KMS-11 (cell line): ENCODE results near the gene TBC1D21.

Experiments
- H2AFZ ChIP-seq: fragments of 200-600 bp; sonication (generic); 2 replicates; pipeline ENCODE4 v1.6.1; 2016; ENCODE audit warnings: antibody characterized with exemption, mixed run types, low read depth
- H3K27ac ChIP-seq: fragments of 200-600 bp; sonication (generic); 2 replicates; pipeline ENCODE4 v1.6.1; 2016; ENCODE audit warnings: mild to moderate bottlenecking, mixed run types
- H3K27me3 ChIP-seq: fragments of 200-600 bp; sonication (generic); 2 replicates; pipeline ENCODE4 v1.6.1; 2017; ENCODE audit warnings: mild to moderate bottlenecking, low read depth, mixed run types, moderate library complexity; ENCODE audit not compliant: insufficient read depth
- H3K36me3 ChIP-seq: fragments of 200-600 bp; sonication (generic); 2 replicates; pipeline ENCODE4 v1.6.1; 2017; ENCODE audit warnings: mild to moderate bottlenecking, mixed run types; ENCODE audit not compliant: insufficient read depth
- H3K4me1 ChIP-seq: fragments of 200-600 bp; sonication (generic); 2 replicates; pipeline ENCODE4 v1.6.1; 2016; ENCODE audit warnings: mild to moderate bottlenecking, low read depth, mixed run types; ENCODE audit not compliant: poor library complexity, severe bottlenecking
- H3K4me2 ChIP-seq: fragments of 200-600 bp; sonication (generic); 2 replicates; pipeline ENCODE4 v1.7.0; 2016; ENCODE audit warnings: mild to moderate bottlenecking, mixed run types
- H3K4me3 ChIP-seq: fragments of 200-600 bp; sonication (generic); IDR thresholded peaks from 2 replicates; pipeline ENCODE4 v1.6.1; 2017; ENCODE audit warnings: low read depth, low read length, mixed read lengths; ENCODE audit not compliant: insufficient read depth
- H3K79me2 ChIP-seq: fragments of 200-600 bp; sonication (generic); 2 replicates; pipeline ENCODE4 v1.6.1; 2016; ENCODE audit warnings: low read depth, mixed run types; ENCODE audit not compliant: insufficient read depth
- H3K9ac ChIP-seq: fragments of 200-600 bp; sonication (generic); 2 replicates; pipeline ENCODE4 v1.6.1; 2016; ENCODE audit warnings: mild to moderate bottlenecking, mixed run types
- H4K20me1 ChIP-seq: fragments of 200-600 bp; sonication (generic); 2 replicates; pipeline ENCODE4 v1.6.1; 2016; ENCODE audit warnings: mild to moderate bottlenecking, mixed run types; ENCODE audit not compliant: insufficient read depth
- TF ChIP-seq, protein P1 (sequence below): fragments of 200-600 bp; sonication (generic); conservative IDR thresholded peaks from 2 replicates; pipeline ENCODE4 v1.6.1; 2017; ENCODE audit warnings: low read depth, mild to moderate bottlenecking, antibody characterized with exemption, low read length, moderate library complexity, mixed read lengths

TBC1D21 gene

DNA sequence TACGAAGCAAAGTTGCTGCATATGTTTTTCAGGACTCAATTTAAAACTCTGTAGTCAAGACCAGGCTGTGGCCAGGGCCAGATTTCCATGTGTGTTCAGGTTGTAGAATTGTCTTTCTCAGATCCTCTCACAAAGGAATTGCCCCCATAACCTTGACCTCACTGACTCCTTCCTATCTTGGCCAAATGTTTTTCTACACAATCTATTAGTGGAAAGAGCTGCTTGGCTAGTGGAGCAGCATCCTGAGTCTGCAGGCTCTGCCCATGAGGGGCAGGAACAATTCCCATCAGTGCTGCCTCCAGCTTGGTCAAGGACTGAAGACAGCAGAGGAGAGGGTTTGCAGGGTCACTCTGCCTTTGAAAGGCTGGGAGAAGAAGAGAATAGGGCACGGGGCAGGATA is 6.9 kb upstream of the TBC1D21 start:
- Histone ChIP-seq H3K27ac (no peak overlapping the region), H4K20me1 (no peaks in the 10 kb centered on the region), H3K4me2 (no peak overlapping the region), H3K9ac (no peak overlapping the region), H3K4me3 (no peak overlapping the region), H3K4me1 (no peaks in the 10 kb centered on the region), H3K36me3 (no peaks in the 10 kb centered on the region), H2AFZ (no peak overlapping the region), H3K27me3 (peaks cover 38% of the 10 kb centered on the region), H3K79me2 (no peaks in the 10 kb centered on the region)
- TF ChIP-seq, protein P1, sequence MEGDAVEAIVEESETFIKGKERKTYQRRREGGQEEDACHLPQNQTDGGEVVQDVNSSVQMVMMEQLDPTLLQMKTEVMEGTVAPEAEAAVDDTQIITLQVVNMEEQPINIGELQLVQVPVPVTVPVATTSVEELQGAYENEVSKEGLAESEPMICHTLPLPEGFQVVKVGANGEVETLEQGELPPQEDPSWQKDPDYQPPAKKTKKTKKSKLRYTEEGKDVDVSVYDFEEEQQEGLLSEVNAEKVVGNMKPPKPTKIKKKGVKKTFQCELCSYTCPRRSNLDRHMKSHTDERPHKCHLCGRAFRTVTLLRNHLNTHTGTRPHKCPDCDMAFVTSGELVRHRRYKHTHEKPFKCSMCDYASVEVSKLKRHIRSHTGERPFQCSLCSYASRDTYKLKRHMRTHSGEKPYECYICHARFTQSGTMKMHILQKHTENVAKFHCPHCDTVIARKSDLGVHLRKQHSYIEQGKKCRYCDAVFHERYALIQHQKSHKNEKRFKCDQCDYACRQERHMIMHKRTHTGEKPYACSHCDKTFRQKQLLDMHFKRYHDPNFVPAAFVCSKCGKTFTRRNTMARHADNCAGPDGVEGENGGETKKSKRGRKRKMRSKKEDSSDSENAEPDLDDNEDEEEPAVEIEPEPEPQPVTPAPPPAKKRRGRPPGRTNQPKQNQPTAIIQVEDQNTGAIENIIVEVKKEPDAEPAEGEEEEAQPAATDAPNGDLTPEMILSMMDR: no peak

DNA sequence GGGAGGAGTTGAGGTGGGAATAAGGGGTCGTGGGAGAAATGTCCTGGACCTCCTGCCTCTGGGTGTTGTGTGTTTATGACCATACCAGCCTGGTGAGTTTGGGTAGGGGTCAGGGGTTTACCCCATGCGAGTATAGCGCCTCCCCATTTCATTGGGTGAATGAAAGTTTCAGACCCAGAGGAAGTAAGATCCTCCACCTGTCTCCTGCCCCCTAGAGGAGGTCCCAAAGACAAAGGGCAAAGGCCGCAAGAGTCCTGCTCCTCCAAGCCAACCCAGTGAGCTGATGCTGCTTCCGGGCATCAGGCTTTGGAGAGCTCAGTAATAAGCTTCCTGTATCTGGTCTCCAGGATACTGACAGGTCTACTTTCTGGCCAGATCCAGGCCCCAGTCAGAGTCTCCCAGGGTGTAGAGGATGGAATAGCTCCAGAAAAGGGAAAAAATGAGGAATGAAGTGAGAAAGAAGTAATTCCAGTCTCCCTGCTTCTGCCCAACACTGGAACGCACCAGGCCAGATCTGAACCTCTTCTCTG is 6.4 kb upstream of the TBC1D21 start:
- Histone ChIP-seq H3K79me2 (no peaks in the 10 kb centered on the region), H2AFZ (no peak overlapping the region), H3K4me2 (no peak overlapping the region), H3K4me1 (no peaks in the 10 kb centered on the region), H3K27ac (no peak overlapping the region), H3K4me3 (no peak overlapping the region), H3K9ac (no peak overlapping the region), H4K20me1 (no peaks in the 10 kb centered on the region), H3K27me3 (peaks cover 38% of the 10 kb centered on the region), H3K36me3 (no peaks in the 10 kb centered on the region)
- TF ChIP-seq, protein P1: no peak

GRCh38 chr15:73867426-73867825 is 5.9 kb upstream of the TBC1D21 start:
- no peak overlapping the region for H2AFZ ChIP-seq
- H4K20me1 ChIP-seq: no peaks in the 10 kb centered on the region
- H3K9ac ChIP-seq: no peak overlapping the region
- no peak overlapping the region for H3K4me3 ChIP-seq
- H3K36me3 ChIP-seq: no peaks in the 10 kb centered on the region
- TF ChIP-seq, protein P1: no peak
- peaks cover 42% of the 10 kb centered on the region for H3K27me3 ChIP-seq
- no peak overlapping the region for H3K4me2 ChIP-seq
- no peaks in the 10 kb centered on the region for H3K79me2 ChIP-seq
- H3K27ac ChIP-seq: no peak overlapping the region
- H3K4me1 ChIP-seq: no peaks in the 10 kb centered on the region

- TF ChIP-seq, protein P1: no peak
- Histone ChIP-seq H2AFZ (no peak overlapping the region), H3K4me1 (no peaks in the 10 kb centered on the region), H3K27me3 (peaks cover 46% of the 10 kb centered on the region), H3K9ac (no peak overlapping the region), H3K36me3 (no peaks in the 10 kb centered on the region), H3K4me3 (no peak overlapping the region), H3K79me2 (no peaks in the 10 kb centered on the region), H3K4me2 (no peak overlapping the region), H4K20me1 (no peaks in the 10 kb centered on the region), H3K27ac (no peak overlapping the region)
Observed at GRCh38 chr15:73867956-73868355, 5.4 kb upstream of the TBC1D21 start.
